Ishikawa (cell line): Measurements from ENCODE around the gene MAGEB5.

Source experiments
- CEBPB ChIP-seq: IDR thresholded peaks from 2 replicates; pipeline ENCODE4 v1.6.1; 2012
- CREB1 ChIP-seq: IDR thresholded peaks from 2 replicates; pipeline ENCODE4 v1.6.1; 2012; ENCODE audit warnings: low read depth
- EGR1 ChIP-seq: IDR thresholded peaks from 2 replicates; pipeline ENCODE4 v1.6.1; 2012
- EP300 ChIP-seq: IDR thresholded peaks from 2 replicates; pipeline ENCODE4 v1.6.1; 2012; ENCODE audit warnings: borderline replicate concordance
- FOXM1 ChIP-seq: IDR thresholded peaks from 2 replicates; pipeline ENCODE4 v1.6.1; 2012; ENCODE audit warnings: low read depth, borderline replicate concordance
- NFIC ChIP-seq: IDR thresholded peaks from 2 replicates; pipeline ENCODE4 v1.6.1; 2012
- RAD21 ChIP-seq: IDR thresholded peaks from 2 replicates; pipeline ENCODE4 v1.6.1; 2012; ENCODE audit warnings: low read depth
- TAF1 ChIP-seq: IDR thresholded peaks from 2 replicates; pipeline ENCODE4 v1.6.1; 2012; ENCODE audit warnings: low read depth, mild to moderate bottlenecking
- TCF12 ChIP-seq: IDR thresholded peaks from 2 replicates; pipeline ENCODE4 v1.6.1; 2012; ENCODE audit warnings: low read depth
- TEAD4 ChIP-seq: IDR thresholded peaks from 2 replicates; pipeline ENCODE4 v1.6.1; 2012
- YY1 ChIP-seq: IDR thresholded peaks from 2 replicates; pipeline ENCODE4 v1.6.1; 2012; ENCODE audit warnings: low read depth
- ZBTB7A ChIP-seq: IDR thresholded peaks from 2 replicates; pipeline ENCODE4 v1.6.1; 2012; ENCODE audit warnings: low read depth
- TF ChIP-seq, protein P1 (sequence below): IDR thresholded peaks from 2 replicates; pipeline ENCODE4 v1.6.1; 2012
- TF ChIP-seq, protein P2 (sequence below): IDR thresholded peaks from 2 replicates; pipeline ENCODE4 v1.6.1; 2012
- TF ChIP-seq, protein P3 (sequence below): IDR thresholded peaks from 2 replicates; pipeline ENCODE4 v1.6.1; 2012; ENCODE audit warnings: low read depth, mild to moderate bottlenecking

Gene MAGEB5

DNA sequence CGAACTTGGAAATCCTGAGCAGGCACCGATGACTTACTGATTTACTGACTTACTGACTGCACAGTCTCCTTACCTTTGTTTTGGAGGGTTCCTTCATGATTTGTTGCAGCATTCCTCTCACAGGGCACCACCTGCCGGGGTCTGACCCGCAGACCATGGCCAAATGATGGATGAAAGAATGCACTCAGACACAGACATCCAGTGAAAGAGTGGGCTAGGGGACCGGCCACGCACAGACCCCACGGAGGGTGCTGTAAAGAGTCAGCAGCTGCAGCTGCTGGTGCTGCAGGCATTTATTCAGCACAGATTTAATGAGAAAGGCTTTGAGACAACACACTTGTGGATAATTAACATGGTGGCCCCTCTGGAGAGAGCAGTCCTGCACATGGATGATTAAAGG lies 3.4 kb downstream of the MAGEB5 start:
- TF ChIP-seq CEBPB (no peak), CREB1 (no peak), TAF1 (no peak), TCF12 (no peak), TEAD4 (no peak), EGR1 (no peak), NFIC (no peak), ZBTB7A (no peak), FOXM1 (no peak)
- TF ChIP-seq, protein P1, sequence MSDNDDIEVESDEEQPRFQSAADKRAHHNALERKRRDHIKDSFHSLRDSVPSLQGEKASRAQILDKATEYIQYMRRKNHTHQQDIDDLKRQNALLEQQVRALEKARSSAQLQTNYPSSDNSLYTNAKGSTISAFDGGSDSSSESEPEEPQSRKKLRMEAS: no peak
- TF ChIP-seq, protein P2, sequence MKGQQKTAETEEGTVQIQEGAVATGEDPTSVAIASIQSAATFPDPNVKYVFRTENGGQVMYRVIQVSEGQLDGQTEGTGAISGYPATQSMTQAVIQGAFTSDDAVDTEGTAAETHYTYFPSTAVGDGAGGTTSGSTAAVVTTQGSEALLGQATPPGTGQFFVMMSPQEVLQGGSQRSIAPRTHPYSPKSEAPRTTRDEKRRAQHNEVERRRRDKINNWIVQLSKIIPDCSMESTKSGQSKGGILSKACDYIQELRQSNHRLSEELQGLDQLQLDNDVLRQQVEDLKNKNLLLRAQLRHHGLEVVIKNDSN: no peak

DNA sequence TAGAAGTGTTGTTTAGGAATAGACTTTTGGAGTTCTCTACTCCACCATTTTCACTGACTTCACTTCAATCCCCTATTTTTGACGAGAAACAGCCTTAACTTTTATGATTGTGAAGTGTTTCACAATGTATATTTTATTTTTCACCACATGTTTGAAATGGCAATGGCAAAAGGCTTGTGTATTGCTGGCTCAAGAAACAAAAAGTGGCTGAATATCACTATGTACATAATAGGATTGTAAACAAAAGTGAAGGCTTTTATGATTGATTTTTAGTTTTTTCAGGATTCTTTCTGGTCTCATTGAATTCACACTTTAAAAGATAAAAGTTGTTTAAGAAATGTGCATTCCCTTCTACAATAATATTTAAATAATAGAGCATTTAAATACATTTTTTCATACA lies 18.2 kb downstream of the MAGEB5 start:
- no peak for TF ChIP-seq NFIC
- TF ChIP-seq, protein P1: no peak
- no peak for TF ChIP-seq EGR1
- no peak for TF ChIP-seq ZBTB7A
- TF ChIP-seq FOXM1: no peak
- no peak for TF ChIP-seq RAD21
- no peak for TF ChIP-seq CREB1
- no peak for TF ChIP-seq TCF12
- TF ChIP-seq CEBPB: no peak
- no peak for TF ChIP-seq TEAD4
- TF ChIP-seq, protein P2: no peak
- no peak for TF ChIP-seq YY1
- TF ChIP-seq, protein P3, sequence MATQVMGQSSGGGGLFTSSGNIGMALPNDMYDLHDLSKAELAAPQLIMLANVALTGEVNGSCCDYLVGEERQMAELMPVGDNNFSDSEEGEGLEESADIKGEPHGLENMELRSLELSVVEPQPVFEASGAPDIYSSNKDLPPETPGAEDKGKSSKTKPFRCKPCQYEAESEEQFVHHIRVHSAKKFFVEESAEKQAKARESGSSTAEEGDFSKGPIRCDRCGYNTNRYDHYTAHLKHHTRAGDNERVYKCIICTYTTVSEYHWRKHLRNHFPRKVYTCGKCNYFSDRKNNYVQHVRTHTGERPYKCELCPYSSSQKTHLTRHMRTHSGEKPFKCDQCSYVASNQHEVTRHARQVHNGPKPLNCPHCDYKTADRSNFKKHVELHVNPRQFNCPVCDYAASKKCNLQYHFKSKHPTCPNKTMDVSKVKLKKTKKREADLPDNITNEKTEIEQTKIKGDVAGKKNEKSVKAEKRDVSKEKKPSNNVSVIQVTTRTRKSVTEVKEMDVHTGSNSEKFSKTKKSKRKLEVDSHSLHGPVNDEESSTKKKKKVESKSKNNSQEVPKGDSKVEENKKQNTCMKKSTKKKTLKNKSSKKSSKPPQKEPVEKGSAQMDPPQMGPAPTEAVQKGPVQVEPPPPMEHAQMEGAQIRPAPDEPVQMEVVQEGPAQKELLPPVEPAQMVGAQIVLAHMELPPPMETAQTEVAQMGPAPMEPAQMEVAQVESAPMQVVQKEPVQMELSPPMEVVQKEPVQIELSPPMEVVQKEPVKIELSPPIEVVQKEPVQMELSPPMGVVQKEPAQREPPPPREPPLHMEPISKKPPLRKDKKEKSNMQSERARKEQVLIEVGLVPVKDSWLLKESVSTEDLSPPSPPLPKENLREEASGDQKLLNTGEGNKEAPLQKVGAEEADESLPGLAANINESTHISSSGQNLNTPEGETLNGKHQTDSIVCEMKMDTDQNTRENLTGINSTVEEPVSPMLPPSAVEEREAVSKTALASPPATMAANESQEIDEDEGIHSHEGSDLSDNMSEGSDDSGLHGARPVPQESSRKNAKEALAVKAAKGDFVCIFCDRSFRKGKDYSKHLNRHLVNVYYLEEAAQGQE: no peak
- no peak for TF ChIP-seq TAF1
- TF ChIP-seq EP300: no peak

DNA sequence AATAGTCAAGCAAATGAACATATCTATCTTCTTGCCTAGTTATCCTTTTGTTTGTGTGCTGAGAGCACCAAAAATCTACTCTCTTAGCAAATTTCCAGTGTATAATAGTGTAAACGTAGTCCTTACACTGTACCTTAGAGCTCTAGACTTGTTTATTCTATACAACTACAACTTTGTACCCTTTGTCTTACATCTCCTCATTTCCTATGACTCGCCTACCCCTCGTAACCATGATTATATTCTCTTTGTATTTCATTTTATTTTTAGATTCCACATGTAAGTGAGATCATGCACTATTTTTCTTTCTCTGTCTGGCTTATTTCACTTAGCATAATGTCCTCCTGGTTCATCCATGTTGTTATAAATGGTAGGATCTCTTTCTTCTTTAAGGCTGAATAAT lies 37.6 kb downstream of the MAGEB5 start:
- TF ChIP-seq CREB1: no peak
- TF ChIP-seq, protein P1: no peak
- TF ChIP-seq YY1: no peak

DNA sequence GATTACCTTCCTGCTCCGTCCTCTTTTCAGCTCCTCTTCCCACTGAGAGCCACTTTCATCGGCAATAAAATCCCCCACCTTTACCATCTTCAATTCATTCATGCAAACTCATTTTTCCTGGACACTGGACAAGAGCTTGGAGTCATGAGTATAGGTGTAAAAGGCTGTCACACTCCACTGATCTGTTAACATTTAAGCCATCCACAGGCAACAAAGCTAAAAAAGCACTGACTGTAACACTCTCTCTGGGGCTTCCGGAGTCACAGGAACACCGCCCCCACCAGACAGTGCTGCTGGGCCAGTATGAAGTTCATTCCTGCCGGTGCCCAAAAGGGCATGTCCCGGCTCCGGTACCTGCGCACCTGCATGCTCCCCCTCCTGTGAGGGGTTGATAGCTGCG lies 38.5 kb downstream of the MAGEB5 start:
- TF ChIP-seq, protein P3: no peak
- TF ChIP-seq, protein P1: no peak
- TF ChIP-seq YY1 (no peak), TCF12 (no peak)

DNA sequence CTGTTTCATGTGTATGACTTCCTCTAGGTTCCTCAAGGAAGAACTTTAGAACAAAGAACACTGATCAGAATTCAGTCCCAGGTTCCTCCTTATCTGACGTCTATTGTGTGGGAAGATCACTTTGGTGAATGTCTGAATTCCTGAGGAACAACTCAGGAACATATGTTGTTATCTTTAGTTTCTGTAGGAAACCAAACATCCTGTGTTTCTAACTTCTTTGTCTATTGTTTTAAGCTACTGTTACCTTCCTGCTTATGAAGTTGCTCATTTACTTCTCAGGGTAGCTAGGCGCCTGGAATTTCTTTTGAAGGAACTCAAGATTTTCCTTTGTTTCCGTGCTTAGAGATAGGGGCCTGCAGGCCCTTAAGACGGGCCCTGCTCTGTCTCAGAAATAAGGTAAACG lies 46.2 kb downstream of the MAGEB5 start:
- TF ChIP-seq, protein P3: no peak
- no peak for TF ChIP-seq EGR1
- no peak for TF ChIP-seq YY1
- TF ChIP-seq CEBPB: no peak
- TF ChIP-seq TEAD4: no peak
- TF ChIP-seq, protein P1: no peak
- TF ChIP-seq NFIC: no peak
- TF ChIP-seq EP300: no peak
- TF ChIP-seq TAF1: no peak
- TF ChIP-seq, protein P2: no peak
- no peak for TF ChIP-seq TCF12
- no peak for TF ChIP-seq ZBTB7A
- TF ChIP-seq FOXM1: no peak
- no peak for TF ChIP-seq RAD21
- TF ChIP-seq CREB1: no peak
